GM12878 (cell line): Measurements from ENCODE around the gene P2RX4. TPM values are rescaled to one million over a fixed set of nuclear protein-coding genes. Genes with fewer than 3 reads are reported as not detected.

Source experiments
- ATAC-seq: fragments of 200-7000 bp; cut with Tn5 transposase; 3 replicates; pipeline ENCODE4 v1.9.1; 2020; ENCODE audit warnings: mild to moderate bottlenecking, moderate library complexity
- BruUV-seq: library from RNA; stranded (reverse); fragments of 400-500 nt; replicated peaks from 2 replicates; lab custom pipeline; 2021; lab: Mats Ljungman, UMichigan
- CTCF ChIA-PET: fragments of 300-600 bp; sonication (Branson Sonifier 250); formaldehyde crosslinking; extraction: SDS; loops from one replicate; lab custom pipeline; 2021; ENCODE audit warnings: inconsistent platforms; lab: Yijun Ruan, JAX
- POLR2A ChIA-PET: fragments of 350-600 bp; formaldehyde crosslinking; extraction: SDS; loops from one replicate; lab custom pipeline; 2021; ENCODE audit warnings: inconsistent platforms; lab: Charles Lee
- RAD21 ChIA-PET: fragments of 300-600 bp; sonication (Branson Sonifier 250); formaldehyde crosslinking; loops from one replicate; lab custom pipeline; 2023; ENCODE audit warnings: antibody characterized with exemption; ENCODE audit not compliant: unreplicated experiment; lab: Charles Lee
- SMC1A ChIA-PET: fragments of 300-600 bp; sonication (Branson Sonifier 250); formaldehyde crosslinking; loops from one replicate; lab custom pipeline; 2023; ENCODE audit not compliant: unreplicated experiment, uncharacterized antibody; lab: Charles Lee
- DNase-seq: peaks from one replicate; pipeline ENCODE4 v3.0.0-alpha.2; 2011; ENCODE audit warnings: low read depth, low spot score
- FAIRE-seq: peaks from 3 replicates; lab custom pipeline; 2011; peaks lifted over from hg19 to GRCh38; lab: Jason Lieb, UNC
- H2AFZ ChIP-seq: 2 replicates; pipeline ENCODE4 v1.6.0; 2011; ENCODE audit warnings: low read depth, low read length, control low read depth; ENCODE audit not compliant: control insufficient read depth
- H3K27ac ChIP-seq: 2 replicates; pipeline ENCODE4 v1.5.1; 2011; ENCODE audit warnings: control low read depth; ENCODE audit not compliant: control insufficient read depth, insufficient read depth
- H3K27me3 ChIP-seq, 2 experiments: replicated peaks in 1 of 2; 2 replicates each; pipeline versions ENCODE4 v1.6.0 to v1.6.1; 2011; ENCODE audit warnings: low read length in 1 of 2; ENCODE audit not compliant: control insufficient read depth in 2 of 2, insufficient read depth in 2 of 2
- H3K36me3 ChIP-seq, 2 experiments: 2 replicates each; pipeline ENCODE4 v1.5.1; 2011; ENCODE audit warnings: low read length in 1 of 2; ENCODE audit not compliant: control insufficient read depth in 2 of 2, insufficient read depth in 2 of 2
- H3K4me1 ChIP-seq: 2 replicates; pipeline ENCODE4 v1.6.1; 2011; ENCODE audit warnings: mild to moderate bottlenecking, low read length, moderate library complexity, mixed read lengths; ENCODE audit not compliant: control insufficient read depth, insufficient read depth
- H3K4me2 ChIP-seq: 2 replicates; pipeline ENCODE4 v1.6.0; 2011; ENCODE audit warnings: control low read depth; ENCODE audit not compliant: control insufficient read depth, insufficient read depth
- H3K4me3 ChIP-seq: fragments of 200-600 bp; sonication (generic); 2 replicates; pipeline ENCODE4 v1.5.1; 2016
- H3K79me2 ChIP-seq: 2 replicates; pipeline ENCODE4 v1.6.0; 2011; ENCODE audit warnings: low read length; ENCODE audit not compliant: control insufficient read depth, insufficient read depth
- H3K9ac ChIP-seq: 2 replicates; pipeline ENCODE4 v1.8.0; 2011; ENCODE audit warnings: low read length, control low read depth, mixed read lengths; ENCODE audit not compliant: control insufficient read depth, insufficient read depth
- H3K9me3 ChIP-seq: replicated peaks from 3 replicates; pipeline ENCODE4 v1.5.1; 2011; ENCODE audit warnings: mild to moderate bottlenecking, low read length; ENCODE audit not compliant: control insufficient read depth, insufficient read depth
- H4K20me1 ChIP-seq: 2 replicates; pipeline ENCODE4 v1.6.0; 2011; ENCODE audit not compliant: control insufficient read depth, insufficient read depth
- ASH2L ChIP-seq: fragments of 300-600, 200-600 bp; sonication (generic); IDR thresholded peaks from 2 replicates; pipeline ENCODE4 v1.6.1; 2017; ENCODE audit warnings: low read depth, mild to moderate bottlenecking, borderline replicate concordance
- BCL11A ChIP-seq: IDR thresholded peaks from 2 replicates; pipeline ENCODE4 v1.6.1; 2011; ENCODE audit warnings: low read depth, low read length
- DPF2 ChIP-seq: fragments of 450-650 bp; IDR thresholded peaks from 2 replicates; pipeline ENCODE4 v1.6.1; 2017; ENCODE audit warnings: mild to moderate bottlenecking
- EED ChIP-seq: sonication (generic); IDR thresholded peaks from 2 replicates; pipeline ENCODE4 v1.6.1; 2016; ENCODE audit warnings: antibody characterized with exemption, low read depth
- FOXK2 ChIP-seq: fragments of 450-650 bp; IDR thresholded peaks from 2 replicates; pipeline ENCODE4 v1.6.1; 2017; ENCODE audit warnings: mild to moderate bottlenecking, moderate library complexity
- IKZF1 ChIP-seq: fragments of 450-650 bp; conservative IDR thresholded peaks from 2 replicates; pipeline ENCODE4 v1.6.1; 2017; ENCODE audit warnings: antibody characterized with exemption, mild to moderate bottlenecking
- IKZF2 ChIP-seq, 2 experiments: fragments of 450-650 bp; IDR thresholded peaks; 2 replicates each; pipeline ENCODE4 v1.6.1; 2017; ENCODE audit warnings: mild to moderate bottlenecking in 2 of 2, moderate library complexity in 2 of 2
- JUNB ChIP-seq: IDR thresholded peaks from 2 replicates; pipeline ENCODE4 v1.6.1; 2016; ENCODE audit warnings: antibody characterized with exemption, mild to moderate bottlenecking
- POU2F2 ChIP-seq: IDR thresholded peaks from 3 replicates; pipeline ENCODE4 v1.6.1; 2011; ENCODE audit warnings: low read depth, mild to moderate bottlenecking, low read length, borderline replicate concordance
- RBBP5 ChIP-seq: fragments of 200-600 bp; sonication (generic); conservative IDR thresholded peaks from 2 replicates; pipeline ENCODE4 v1.6.1; 2016
- RCOR1 ChIP-seq: conservative IDR thresholded peaks from 2 replicates; pipeline ENCODE4 v1.6.1; 2012; ENCODE audit warnings: low read depth, low read length, improper control_type of control experiment
- SPI1 ChIP-seq: IDR thresholded peaks from 2 replicates; pipeline ENCODE4 v1.6.1; 2011; ENCODE audit warnings: low read depth, mild to moderate bottlenecking, low read length, moderate library complexity, borderline replicate concordance; ENCODE audit not compliant: insufficient read depth
- SRF ChIP-seq, 2 experiments: IDR thresholded peaks; 2 replicates each; pipeline ENCODE4 v1.6.1; 2011; ENCODE audit warnings: low read depth in 2 of 2, low read length in 2 of 2, mild to moderate bottlenecking in 1 of 2, moderate library complexity in 1 of 2
- STAT3 ChIP-seq: IDR thresholded peaks from 2 replicates; pipeline ENCODE4 v1.6.1; 2011; ENCODE audit warnings: low read depth, low read length, improper control_type of control experiment
- WRNIP1 ChIP-seq: IDR thresholded peaks from 2 replicates; pipeline ENCODE4 v1.6.1; 2011; ENCODE audit warnings: low read depth, low read length, improper control_type of control experiment, borderline replicate concordance
- ZNF217 ChIP-seq: fragments of 450-650 bp; IDR thresholded peaks from 2 replicates; pipeline ENCODE4 v1.6.1; 2017; ENCODE audit warnings: antibody characterized with exemption, mild to moderate bottlenecking
- ZNF274 ChIP-seq: IDR thresholded peaks from one replicate; pipeline ENCODE4 v1.8.0; 2011; ENCODE audit not compliant: insufficient read length, insufficient read depth
- ZNF384 ChIP-seq: IDR thresholded peaks from 2 replicates; pipeline ENCODE4 v1.6.1; 2012; ENCODE audit warnings: low read depth, mild to moderate bottlenecking, low read length, improper control_type of control experiment, borderline replicate concordance
- WGBS: methylation state at CpG from one replicate; pipeline ENCODE4 v1.1.6; 2016; ENCODE audit warnings: low lambda C conversion rate; ENCODE audit not compliant: insufficient replicate concordance, insufficient coverage; ENCODE audit errors: missing lambda C conversion rate; 5-methylcytosine and 5-hydroxymethylcytosine counted together
- in situ Hi-C: fragments of 300-500 bp; cut with MboI; formaldehyde crosslinking; loops from 9 replicates; pipeline ENCODE4 v1.14.3; 2018; ENCODE audit warnings: mixed read lengths
- intact Hi-C: fragments of 100-400 bp; cut with micrococcal nuclease; formaldehyde crosslinking; loops from one replicate; pipeline ENCODE4 v1.14.2; 2022; ENCODE audit not compliant: unreplicated experiment
- polyA plus RNA-seq, 11 experiments: library from polyadenylated mRNA; depleted of rRNA in 4 of 11; unstranded in 6 of 11; stranded (reverse) in 5 of 11; fragments of >200 nt; fragmentation: Nextera tagmentation in 4 of 11; fragmentation: Illumina TruSeq in 1 of 11; extraction: Ambion mirVana in 4 of 11; extraction: Trizol in 1 of 11; gene quantifications; 1 replicate in 1 of 11; 2 replicates in 10 of 11; pipeline versions ENCODE4 v1.2.1 to v1.2.3, GENCODE V29; 2011 to 2016; ENCODE audit warnings: inconsistent platforms in 2 of 11, missing spikeins in 2 of 11, low read depth in 1 of 11
- total RNA-seq, 4 experiments: library from RNA; depleted of rRNA in 3 of 4; stranded (reverse); fragments of >200 nt in 3 of 4; fragmentation: Illumina TruSeq in 1 of 4; extraction: Trizol in 1 of 4; gene quantifications; 2 replicates each; pipeline versions ENCODE4 v1.2.1 to v1.2.3, GENCODE V29; 2013 to 2021
- TF ChIP-seq, protein P1 (sequence below): fragments of 450-650 bp; IDR thresholded peaks from 2 replicates; pipeline ENCODE4 v1.6.1; 2017; ENCODE audit warnings: low read depth, mild to moderate bottlenecking, moderate library complexity
- TF ChIP-seq, protein P2 (sequence below): IDR thresholded peaks from 2 replicates; pipeline ENCODE4 v1.6.1; 2011; ENCODE audit warnings: borderline replicate concordance, low read depth, mild to moderate bottlenecking, moderate library complexity, mixed read lengths, low read length; ENCODE audit not compliant: insufficient read depth; ENCODE audit errors: extremely low read length
- TF ChIP-seq, protein P3 (sequence below): fragments of 450-650 bp; IDR thresholded peaks from 2 replicates; pipeline ENCODE4 v1.6.1; 2014; ENCODE audit warnings: mild to moderate bottlenecking

The P2RX4 gene
- total and polyA plus RNA-seq, 10 of the 15 experiments (the other 5 are each of a cell fraction or from before 2014, with no cell fraction given): 9.0 to 43.4 (median 20.5) TPM

DNA sequence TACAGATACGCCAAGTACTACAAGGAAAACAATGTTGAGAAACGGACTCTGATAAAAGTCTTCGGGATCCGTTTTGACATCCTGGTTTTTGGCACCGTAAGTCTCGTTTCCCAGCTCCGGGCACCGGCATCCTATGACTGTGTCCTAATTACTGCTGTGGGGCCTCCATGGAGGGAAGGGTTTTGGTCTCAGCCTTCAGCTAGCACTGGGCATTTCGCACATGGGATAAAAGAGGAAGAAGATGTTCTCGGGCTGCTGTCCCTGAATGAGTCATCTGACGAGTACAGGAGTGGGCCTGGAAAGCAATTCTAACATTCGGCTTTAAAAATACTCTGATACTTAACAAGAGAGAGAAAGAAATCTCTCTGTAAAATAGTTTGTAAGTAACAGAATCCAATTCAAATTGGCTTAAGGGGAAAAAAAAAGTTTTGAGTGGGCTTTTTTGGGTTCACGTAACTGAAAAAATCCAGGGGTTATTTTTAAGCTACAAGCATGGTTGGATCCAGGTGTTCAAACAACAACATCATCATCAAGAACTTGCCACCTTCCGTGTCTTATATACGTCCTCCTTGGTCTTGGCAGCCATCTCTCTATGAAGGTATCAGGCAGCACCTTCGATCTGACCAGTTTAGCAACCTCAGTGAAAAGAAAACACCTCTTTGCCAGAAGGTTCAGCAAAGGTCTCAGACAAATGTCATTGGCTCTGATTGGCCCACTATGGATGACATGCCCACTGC, 34.4 kb upstream of the P2RX4 start:
- intact Hi-C loops: no loop called here

More for the DNA sequence above, 34.4 kb upstream of the P2RX4 start:
- ChIA-PET CTCF (interaction anchor here (0.6 kb wide), 1 partner anchor 33 kb away, joined by 3 read pairs; no protein-coding TSS in a partner anchor), RAD21 (no interaction called here), SMC1A (interaction anchor here (1.0 to 1.4 kb wide), 4 partner anchors 14 to 22 kb away, joined by 3 to 6 read pairs (median 4); no protein-coding TSS in a partner anchor), POLR2A (interaction anchor here (1.8 kb wide), 1 partner anchor 16 kb away, joined by 3 read pairs; no protein-coding TSS in a partner anchor)
- no peaks in the 10 kb centered on the region for H3K27me3 ChIP-seq
- peak; percentile 13 for FAIRE-seq
- WGBS: 59% methylated on average over 16 of the region's 16 CpGs
- BruUV-seq: no TSS peak
- H3K79me2 ChIP-seq: no peaks in the 10 kb centered on the region
- in situ Hi-C loops: no loop called here
- H3K36me3 ChIP-seq: no peaks in the 10 kb centered on the region
- no peak overlapping the region for H3K4me3 ChIP-seq
- H3K27ac ChIP-seq: 0 out of 2 replicates have a peak overlapping the region, but pooled peaks have one; percentile 10
- H3K4me2 ChIP-seq: peak overlapping the region; percentile 60
- peaks cover 7% of the 10 kb centered on the region for H3K4me1 ChIP-seq
- no peak for TF ChIP-seq ZNF274
- no peak for TF ChIP-seq STAT3
- TF ChIP-seq WRNIP1: no peak
- TF ChIP-seq, protein P1, sequence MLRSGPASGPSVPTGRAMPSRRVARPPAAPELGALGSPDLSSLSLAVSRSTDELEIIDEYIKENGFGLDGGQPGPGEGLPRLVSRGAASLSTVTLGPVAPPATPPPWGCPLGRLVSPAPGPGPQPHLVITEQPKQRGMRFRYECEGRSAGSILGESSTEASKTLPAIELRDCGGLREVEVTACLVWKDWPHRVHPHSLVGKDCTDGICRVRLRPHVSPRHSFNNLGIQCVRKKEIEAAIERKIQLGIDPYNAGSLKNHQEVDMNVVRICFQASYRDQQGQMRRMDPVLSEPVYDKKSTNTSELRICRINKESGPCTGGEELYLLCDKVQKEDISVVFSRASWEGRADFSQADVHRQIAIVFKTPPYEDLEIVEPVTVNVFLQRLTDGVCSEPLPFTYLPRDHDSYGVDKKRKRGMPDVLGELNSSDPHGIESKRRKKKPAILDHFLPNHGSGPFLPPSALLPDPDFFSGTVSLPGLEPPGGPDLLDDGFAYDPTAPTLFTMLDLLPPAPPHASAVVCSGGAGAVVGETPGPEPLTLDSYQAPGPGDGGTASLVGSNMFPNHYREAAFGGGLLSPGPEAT: peak; percentile 46; the same call in 1 of the 2 replicates
- no peak for TF ChIP-seq BCL11A
- TF ChIP-seq ASH2L: no peak
- TF ChIP-seq IKZF1: peak; percentile 68
- no peak for TF ChIP-seq ZNF217
- TF ChIP-seq SRF (IDR thresholded peaks at IDR 0.05; ENCODE audit: low read depth in 2 of 2, low read length in 2 of 2): no peak
- TF ChIP-seq, protein P2, sequence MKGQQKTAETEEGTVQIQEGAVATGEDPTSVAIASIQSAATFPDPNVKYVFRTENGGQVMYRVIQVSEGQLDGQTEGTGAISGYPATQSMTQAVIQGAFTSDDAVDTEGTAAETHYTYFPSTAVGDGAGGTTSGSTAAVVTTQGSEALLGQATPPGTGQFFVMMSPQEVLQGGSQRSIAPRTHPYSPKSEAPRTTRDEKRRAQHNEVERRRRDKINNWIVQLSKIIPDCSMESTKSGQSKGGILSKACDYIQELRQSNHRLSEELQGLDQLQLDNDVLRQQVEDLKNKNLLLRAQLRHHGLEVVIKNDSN: no peak
- peak; percentile 80 for TF ChIP-seq EED
- no peak for TF ChIP-seq FOXK2
- TF ChIP-seq ZNF384: no peak
- TF ChIP-seq, protein P3, sequence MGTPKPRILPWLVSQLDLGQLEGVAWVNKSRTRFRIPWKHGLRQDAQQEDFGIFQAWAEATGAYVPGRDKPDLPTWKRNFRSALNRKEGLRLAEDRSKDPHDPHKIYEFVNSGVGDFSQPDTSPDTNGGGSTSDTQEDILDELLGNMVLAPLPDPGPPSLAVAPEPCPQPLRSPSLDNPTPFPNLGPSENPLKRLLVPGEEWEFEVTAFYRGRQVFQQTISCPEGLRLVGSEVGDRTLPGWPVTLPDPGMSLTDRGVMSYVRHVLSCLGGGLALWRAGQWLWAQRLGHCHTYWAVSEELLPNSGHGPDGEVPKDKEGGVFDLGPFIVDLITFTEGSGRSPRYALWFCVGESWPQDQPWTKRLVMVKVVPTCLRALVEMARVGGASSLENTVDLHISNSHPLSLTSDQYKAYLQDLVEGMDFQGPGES: no peak
- TF ChIP-seq IKZF2 (IDR thresholded peaks at IDR 0.05): peak; percentile 63 to 72
- TF ChIP-seq DPF2: 0 out of 2 replicates have a peak, but pooled peaks have one; percentile 30
- no peak for TF ChIP-seq POU2F2
- TF ChIP-seq SPI1: peak; percentile 12; the same call in 1 of the 2 replicates
- TF ChIP-seq RBBP5: no peak
- peak; percentile 58 for TF ChIP-seq JUNB
- no peak for TF ChIP-seq RCOR1
- TF ChIP-seq, all 136 proteins: peak for 7
- Histone ChIP-seq H3K9me3 (no peaks in the 10 kb centered on the region; the same call in 2 of the 3 replicates), H3K9ac (no peak overlapping the region; the same call in 1 of the 2 replicates), H2AFZ (peak overlapping the region; percentile 63), H4K20me1 (no peaks in the 10 kb centered on the region)
- DNase-seq (no peak), ATAC-seq (peak; percentile 88)
